Measurements from ENCODE around the gene HYCC1.
"Not testable (repeated sequence)": the region's sequence is repeated elsewhere in the genome, so short reads cannot be mapped to it uniquely, and the experiment has no call there.

Gene HYCC1

GRCh38 chr7:22983257-22983855 lies 30.6 kb downstream of the HYCC1 start:
- DNase-seq: no peak

- DNase-seq: no peak
These were observed 33.5 kb downstream of the HYCC1 start for GRCh38 chr7:22980422-22980821.

- no peak for DNase-seq
These were observed 34.1 kb downstream of the HYCC1 start for GRCh38 chr7:22979861-22980260.

GRCh38 chr7:22979251-22979650 lies 34.7 kb downstream of the HYCC1 start:
- DNase-seq: no peak

GRCh38 chr7:22974636-22975035 lies 39.3 kb downstream of the HYCC1 start:
- DNase-seq: not testable (repeated sequence)

GRCh38 chr7:22972207-22972606 lies 41.7 kb downstream of the HYCC1 start:
- no peak for DNase-seq

- DNase-seq: no peak
These were observed 44.9 kb downstream of the HYCC1 start for GRCh38 chr7:22969010-22969431.

Measured in CD4-positive, alpha-beta T cell treated with Interleukin-12 subunit alpha and Interleukin-12 subunit beta, for 1 hour (primary cell).